GM23338 (cell line): ENCODE results near the gene EPAS1. TPM values are rescaled to one million over a fixed set of nuclear protein-coding genes. Genes with fewer than 3 reads are reported as not detected.

Source experiments
- ATAC-seq: fragments of 200-7000 bp; cut with Tn5 transposase; 3 replicates; pipeline ENCODE4 v1.9.1; 2020
- DNase-seq: peaks from one replicate; pipeline ENCODE4 v3.0.0-alpha.2; 2015; ENCODE audit warnings: low spot score
- H2AFZ ChIP-seq: fragments of 200-600 bp; sonication (generic); 2 replicates; pipeline ENCODE4 v1.8.0; 2016; ENCODE audit warnings: antibody characterized with exemption, mild to moderate bottlenecking, moderate library complexity
- H3F3A ChIP-seq: fragments of 200-600 bp; sonication (generic); replicated peaks from 2 replicates; pipeline ENCODE4 v1.8.0; 2017; ENCODE audit warnings: antibody characterized with exemption, mixed run types, low read depth
- H3K27ac ChIP-seq: fragments of 200-600 bp; sonication (generic); 2 replicates; pipeline ENCODE4 v1.6.1; 2016; ENCODE audit warnings: low read depth
- H3K27me3 ChIP-seq: fragments of 200-600 bp; sonication (generic); 2 replicates; pipeline ENCODE4 v1.8.0; 2016; ENCODE audit warnings: mild to moderate bottlenecking, mixed run types, moderate library complexity; ENCODE audit not compliant: insufficient read depth
- H3K36me3 ChIP-seq: fragments of 200-600 bp; sonication (generic); 2 replicates; pipeline ENCODE4 v1.8.0; 2016; ENCODE audit warnings: mild to moderate bottlenecking; ENCODE audit not compliant: insufficient read depth
- H3K4me1 ChIP-seq: fragments of 200-600 bp; sonication (generic); 2 replicates; pipeline ENCODE4 v1.8.0; 2016; ENCODE audit warnings: mild to moderate bottlenecking, moderate library complexity; ENCODE audit not compliant: insufficient read depth
- H3K4me2 ChIP-seq: fragments of 200-600 bp; sonication (generic); 2 replicates; pipeline ENCODE4 v1.7.1; 2017; ENCODE audit warnings: mixed run types
- H3K4me3 ChIP-seq: fragments of 200-600 bp; sonication (generic); 2 replicates; pipeline ENCODE4 v1.6.1; 2016; ENCODE audit warnings: mixed run types
- H3K79me2 ChIP-seq: fragments of 200-600 bp; sonication (generic); replicated peaks from 2 replicates; pipeline ENCODE4 v1.8.0; 2017; ENCODE audit warnings: mild to moderate bottlenecking; ENCODE audit not compliant: insufficient read depth
- H3K9me2 ChIP-seq: fragments of 200-600 bp; sonication (generic); 2 replicates; pipeline ENCODE4 v1.8.0; 2017; ENCODE audit not compliant: insufficient read depth
- H4K20me1 ChIP-seq: fragments of 200-600 bp; sonication (generic); replicated peaks from 2 replicates; pipeline ENCODE4 v1.8.0; 2017; ENCODE audit warnings: mild to moderate bottlenecking; ENCODE audit not compliant: insufficient read depth
- H3K27ac Mint-ChIP-seq: 2 replicates; pipeline ENCODE4 v1.8.0; 2020; ENCODE audit warnings: inconsistent platforms, mild to moderate bottlenecking, moderate library complexity, mixed read lengths
- H3K27me3 Mint-ChIP-seq: 3 replicates; pipeline ENCODE4 v1.8.0; 2022; ENCODE audit warnings: low read depth, mild to moderate bottlenecking, moderate library complexity, mixed read lengths, inconsistent platforms; ENCODE audit not compliant: insufficient read depth, poor library complexity
- H3K36me3 Mint-ChIP-seq: 3 replicates; pipeline ENCODE4 v1.8.0; 2021; ENCODE audit warnings: low read depth, mild to moderate bottlenecking, inconsistent platforms, moderate library complexity, mixed read lengths
- H3K4me1 Mint-ChIP-seq: 3 replicates; pipeline ENCODE4 v1.8.0; 2020; ENCODE audit warnings: mild to moderate bottlenecking, inconsistent platforms, mixed read lengths
- H3K4me3 Mint-ChIP-seq: 3 replicates; pipeline ENCODE4 v1.8.0; 2021; ENCODE audit warnings: moderate library complexity, mild to moderate bottlenecking, inconsistent platforms, mixed read lengths
- H3K9me3 Mint-ChIP-seq: 3 replicates; pipeline ENCODE4 v1.8.0; 2020; ENCODE audit warnings: moderate library complexity, mild to moderate bottlenecking, inconsistent platforms, mixed read lengths
- CREB1 ChIP-seq: fragments of 250-450 bp; sonication (Bioruptor Pico); IDR thresholded peaks from 2 replicates; pipeline ENCODE4 v1.5.0; 2020; ENCODE audit warnings: low read depth, mild to moderate bottlenecking, moderate library complexity
- EZH2 ChIP-seq: fragments of 200-600 bp; sonication (generic); IDR thresholded peaks from one replicate; pipeline ENCODE4 v1.8.0; 2017; ENCODE audit warnings: antibody characterized with exemption, mild to moderate bottlenecking, low read depth; ENCODE audit not compliant: unreplicated experiment
- ZNF331 ChIP-seq: fragments of 250-450 bp; sonication (Bioruptor Pico); IDR thresholded peaks from 2 replicates; pipeline ENCODE4 v1.5.0; 2020; ENCODE audit warnings: low read depth, mild to moderate bottlenecking, moderate library complexity
- polyA plus RNA-seq: library from polyadenylated mRNA; unstranded; fragments of >200 nt; fragmentation: Nextera tagmentation; extraction: Ambion mirVana; gene quantifications from 2 replicates; pipeline ENCODE4 v1.2.1, GENCODE V29; 2016
- total RNA-seq: library from RNA; depleted of rRNA; stranded (reverse); fragments of >200 nt; shearing (Covaris generic); gene quantifications from 2 replicates; pipeline ENCODE4 v1.2.3, GENCODE V29; 2014
- TF ChIP-seq, protein P1 (sequence below): fragments of 250-450 bp; sonication (Bioruptor Pico); IDR thresholded peaks from 2 replicates; pipeline ENCODE4 v1.5.0; 2020; ENCODE audit warnings: mild to moderate bottlenecking, moderate library complexity

The EPAS1 gene
- total and polyA plus RNA-seq, 2 experiments from 2014 or later, result 0.68 to 5.4 TPM

- H3K9me3 Mint-ChIP-seq, result no peaks in the 10 kb centered on the region
- H3K36me3 Mint-ChIP-seq, result no peaks in the 10 kb centered on the region
Measured at GRCh38 chr2:46259777-46260168, 37.4 kb upstream of the EPAS1 start.

More at GRCh38 chr2:46259777-46260168, 37.4 kb upstream of the EPAS1 start:
- no peak overlapping the region for H3K4me3 Mint-ChIP-seq
- H3F3A ChIP-seq, result no peaks in the 10 kb centered on the region
- no peak for DNase-seq
- H3K27ac Mint-ChIP-seq, result no peak overlapping the region
- H3K27me3 Mint-ChIP-seq, result no peaks in the 10 kb centered on the region
- H4K20me1 ChIP-seq, result no peaks in the 10 kb centered on the region
- no peaks in the 10 kb centered on the region for H3K9me2 ChIP-seq
- H3K27me3 ChIP-seq, result no peaks in the 10 kb centered on the region
- TF ChIP-seq CREB1 (CRISPR knock-in tag), result no peak
- TF ChIP-seq, protein P1, sequence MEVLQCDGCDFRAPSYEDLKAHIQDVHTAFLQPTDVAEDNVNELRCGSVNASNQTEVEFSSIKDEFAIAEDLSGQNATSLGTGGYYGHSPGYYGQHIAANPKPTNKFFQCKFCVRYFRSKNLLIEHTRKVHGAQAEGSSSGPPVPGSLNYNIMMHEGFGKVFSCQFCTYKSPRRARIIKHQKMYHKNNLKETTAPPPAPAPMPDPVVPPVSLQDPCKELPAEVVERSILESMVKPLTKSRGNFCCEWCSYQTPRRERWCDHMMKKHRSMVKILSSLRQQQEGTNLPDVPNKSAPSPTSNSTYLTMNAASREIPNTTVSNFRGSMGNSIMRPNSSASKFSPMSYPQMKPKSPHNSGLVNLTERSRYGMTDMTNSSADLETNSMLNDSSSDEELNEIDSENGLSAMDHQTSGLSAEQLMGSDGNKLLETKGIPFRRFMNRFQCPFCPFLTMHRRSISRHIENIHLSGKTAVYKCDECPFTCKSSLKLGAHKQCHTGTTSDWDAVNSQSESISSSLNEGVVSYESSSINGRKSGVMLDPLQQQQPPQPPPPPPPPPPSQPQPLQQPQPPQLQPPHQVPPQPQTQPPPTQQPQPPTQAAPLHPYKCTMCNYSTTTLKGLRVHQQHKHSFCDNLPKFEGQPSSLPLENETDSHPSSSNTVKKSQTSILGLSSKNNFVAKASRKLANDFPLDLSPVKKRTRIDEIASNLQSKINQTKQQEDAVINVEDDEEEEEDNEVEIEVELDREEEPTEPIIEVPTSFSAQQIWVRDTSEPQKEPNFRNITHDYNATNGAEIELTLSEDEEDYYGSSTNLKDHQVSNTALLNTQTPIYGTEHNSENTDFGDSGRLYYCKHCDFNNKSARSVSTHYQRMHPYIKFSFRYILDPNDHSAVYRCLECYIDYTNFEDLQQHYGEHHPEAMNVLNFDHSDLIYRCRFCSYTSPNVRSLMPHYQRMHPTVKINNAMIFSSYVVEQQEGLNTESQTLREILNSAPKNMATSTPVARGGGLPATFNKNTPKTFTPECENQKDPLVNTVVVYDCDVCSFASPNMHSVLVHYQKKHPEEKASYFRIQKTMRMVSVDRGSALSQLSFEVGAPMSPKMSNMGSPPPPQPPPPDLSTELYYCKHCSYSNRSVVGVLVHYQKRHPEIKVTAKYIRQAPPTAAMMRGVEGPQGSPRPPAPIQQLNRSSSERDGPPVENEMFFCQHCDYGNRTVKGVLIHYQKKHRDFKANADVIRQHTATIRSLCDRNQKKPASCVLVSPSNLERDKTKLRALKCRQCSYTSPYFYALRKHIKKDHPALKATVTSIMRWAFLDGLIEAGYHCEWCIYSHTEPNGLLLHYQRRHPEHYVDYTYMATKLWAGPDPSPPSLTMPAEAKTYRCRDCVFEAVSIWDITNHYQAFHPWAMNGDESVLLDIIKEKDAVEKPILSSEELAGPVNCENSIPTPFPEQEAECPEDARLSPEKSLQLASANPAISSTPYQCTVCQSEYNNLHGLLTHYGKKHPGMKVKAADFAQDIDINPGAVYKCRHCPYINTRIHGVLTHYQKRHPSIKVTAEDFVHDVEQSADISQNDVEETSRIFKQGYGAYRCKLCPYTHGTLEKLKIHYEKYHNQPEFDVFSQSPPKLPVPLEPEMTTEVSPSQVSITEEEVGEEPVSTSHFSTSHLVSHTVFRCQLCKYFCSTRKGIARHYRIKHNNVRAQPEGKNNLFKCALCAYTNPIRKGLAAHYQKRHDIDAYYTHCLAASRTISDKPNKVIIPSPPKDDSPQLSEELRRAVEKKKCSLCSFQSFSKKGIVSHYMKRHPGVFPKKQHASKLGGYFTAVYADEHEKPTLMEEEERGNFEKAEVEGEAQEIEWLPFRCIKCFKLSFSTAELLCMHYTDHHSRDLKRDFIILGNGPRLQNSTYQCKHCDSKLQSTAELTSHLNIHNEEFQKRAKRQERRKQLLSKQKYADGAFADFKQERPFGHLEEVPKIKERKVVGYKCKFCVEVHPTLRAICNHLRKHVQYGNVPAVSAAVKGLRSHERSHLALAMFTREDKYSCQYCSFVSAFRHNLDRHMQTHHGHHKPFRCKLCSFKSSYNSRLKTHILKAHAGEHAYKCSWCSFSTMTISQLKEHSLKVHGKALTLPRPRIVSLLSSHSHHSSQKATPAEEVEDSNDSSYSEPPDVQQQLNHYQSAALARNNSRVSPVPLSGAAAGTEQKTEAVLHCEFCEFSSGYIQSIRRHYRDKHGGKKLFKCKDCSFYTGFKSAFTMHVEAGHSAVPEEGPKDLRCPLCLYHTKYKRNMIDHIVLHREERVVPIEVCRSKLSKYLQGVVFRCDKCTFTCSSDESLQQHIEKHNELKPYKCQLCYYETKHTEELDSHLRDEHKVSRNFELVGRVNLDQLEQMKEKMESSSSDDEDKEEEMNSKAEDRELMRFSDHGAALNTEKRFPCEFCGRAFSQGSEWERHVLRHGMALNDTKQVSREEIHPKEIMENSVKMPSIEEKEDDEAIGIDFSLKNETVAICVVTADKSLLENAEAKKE, result no peak
- no peak for TF ChIP-seq EZH2
- TF ChIP-seq ZNF331 (CRISPR knock-in tag), result no peak
- H3K79me2 ChIP-seq, result no peaks in the 10 kb centered on the region
- H3K4me1 ChIP-seq, result no peaks in the 10 kb centered on the region
- no peaks in the 10 kb centered on the region for H3K36me3 ChIP-seq
- no peak overlapping the region for H3K4me2 ChIP-seq
- H3K4me1 Mint-ChIP-seq, result no peaks in the 10 kb centered on the region
- no peak overlapping the region for H3K27ac ChIP-seq
- H3K4me3 ChIP-seq, result no peak overlapping the region
- ATAC-seq, result no peak
- no peak overlapping the region for H2AFZ ChIP-seq
